H9 (cell line): ENCODE measurements around the gene TANGO6. TPM values are rescaled to one million over a fixed set of nuclear protein-coding genes. Genes with fewer than 3 reads are reported as not detected.

Experiments
- DNase-seq: peaks from one replicate; pipeline ENCODE4 v3.0.0-alpha.2; 2017
- H2AFZ ChIP-seq: one replicate; pipeline ENCODE4 v1.6.1; 2013; ENCODE audit warnings: mild to moderate bottlenecking, low read length, control low read depth, moderate library complexity
- H2AK5ac ChIP-seq: 2 replicates; pipeline ENCODE4 v1.6.1; 2013; ENCODE audit warnings: low read length, control low read depth, mixed read lengths; ENCODE audit not compliant: insufficient read length
- H2BK120ac ChIP-seq: one replicate; pipeline ENCODE4 v1.6.1; 2013; ENCODE audit warnings: low read depth, mild to moderate bottlenecking, low read length, control low read depth, inconsistent platforms; ENCODE audit not compliant: poor library complexity, severe bottlenecking
- H2BK12ac ChIP-seq: 2 replicates; pipeline ENCODE4 v1.6.1; 2013; ENCODE audit warnings: low read length, control low read depth, mixed read lengths, low read depth; ENCODE audit not compliant: insufficient read length
- H2BK15ac ChIP-seq: 2 replicates; pipeline ENCODE4 v1.6.1; 2013; ENCODE audit warnings: low read depth, low read length, control low read depth
- H2BK20ac ChIP-seq: one replicate; pipeline ENCODE4 v1.6.1; 2013; ENCODE audit warnings: low read depth, mild to moderate bottlenecking, low read length, control low read depth, inconsistent platforms; ENCODE audit not compliant: poor library complexity, severe bottlenecking
- H2BK5ac ChIP-seq: 2 replicates; pipeline ENCODE4 v1.6.1; 2013; ENCODE audit warnings: low read length, control low read depth, mixed read lengths; ENCODE audit not compliant: insufficient read length
- H3K14ac ChIP-seq: 2 replicates; pipeline ENCODE4 v1.6.1; 2013; ENCODE audit warnings: low read length, control low read depth; ENCODE audit not compliant: insufficient read depth
- H3K18ac ChIP-seq: 2 replicates; pipeline ENCODE4 v1.6.1; 2013; ENCODE audit warnings: low read depth, mild to moderate bottlenecking, mixed read lengths, low read length, control low read depth; ENCODE audit not compliant: insufficient read length
- H3K23ac ChIP-seq: 2 replicates; pipeline ENCODE4 v1.6.1; 2013; ENCODE audit warnings: low read length, control low read depth, mixed read lengths, low read depth; ENCODE audit not compliant: insufficient read length
- H3K23me2 ChIP-seq: 2 replicates; pipeline ENCODE4 v1.6.1; 2013; ENCODE audit warnings: low read depth, mild to moderate bottlenecking, mixed read lengths, low read length, control low read depth; ENCODE audit not compliant: insufficient read length, poor library complexity, severe bottlenecking
- H3K27ac ChIP-seq: 2 replicates; pipeline ENCODE4 v1.5.1; 2013; ENCODE audit warnings: low read length, control low read depth, mixed read lengths, low read depth; ENCODE audit not compliant: insufficient read length
- H3K27me3 ChIP-seq: 2 replicates; pipeline ENCODE4 v1.6.1; 2013; ENCODE audit warnings: low read length, control low read depth, inconsistent platforms; ENCODE audit not compliant: insufficient read depth
- H3K4ac ChIP-seq: 2 replicates; pipeline ENCODE4 v1.6.1; 2013; ENCODE audit warnings: low read depth, mild to moderate bottlenecking, control low read depth, inconsistent platforms, low read length, moderate library complexity
- H3K4me1 ChIP-seq: 2 replicates; pipeline ENCODE4 v1.6.1; 2013; ENCODE audit warnings: low read length, control low read depth, inconsistent platforms; ENCODE audit not compliant: insufficient read depth
- H3K4me2 ChIP-seq: 2 replicates; pipeline ENCODE4 v1.6.1; 2013; ENCODE audit warnings: low read length, control low read depth, mixed read lengths; ENCODE audit not compliant: insufficient read length, insufficient read depth
- H3K56ac ChIP-seq: 2 replicates; pipeline ENCODE4 v1.6.1; 2013; ENCODE audit warnings: low read depth, mild to moderate bottlenecking, mixed read lengths, low read length, control low read depth; ENCODE audit not compliant: insufficient read length
- H3K79me1 ChIP-seq: 2 replicates; pipeline ENCODE4 v1.6.1; 2013; ENCODE audit warnings: low read depth, mild to moderate bottlenecking, moderate library complexity, low read length, control low read depth, inconsistent platforms; ENCODE audit not compliant: insufficient read depth, poor library complexity, severe bottlenecking
- H3K79me2 ChIP-seq: 2 replicates; pipeline ENCODE4 v1.6.1; 2013; ENCODE audit warnings: low read length, control low read depth, inconsistent platforms; ENCODE audit not compliant: insufficient read depth
- H3K9ac ChIP-seq: 2 replicates; pipeline ENCODE4 v1.6.1; 2013; ENCODE audit warnings: low read length, control low read depth, mixed read lengths; ENCODE audit not compliant: insufficient read length; ENCODE audit errors: extremely low read depth
- H3K9me3 ChIP-seq: one replicate; pipeline ENCODE4 v1.6.1; 2013; ENCODE audit warnings: low read depth, low read length, inconsistent platforms; ENCODE audit not compliant: control insufficient read depth
- H3T11ph ChIP-seq: one replicate; pipeline ENCODE4 v1.6.1; 2013; ENCODE audit warnings: mild to moderate bottlenecking, low read length, control low read depth, inconsistent platforms
- H4K20me1 ChIP-seq: one replicate; pipeline ENCODE4 v1.6.1; 2013; ENCODE audit not compliant: control insufficient read depth, insufficient read length, insufficient read depth
- H4K5ac ChIP-seq: 2 replicates; pipeline ENCODE4 v1.6.1; 2013; ENCODE audit warnings: low read depth, mild to moderate bottlenecking, mixed read lengths, low read length, control low read depth; ENCODE audit not compliant: insufficient read length
- H4K8ac ChIP-seq: replicated peaks from 2 replicates; pipeline ENCODE4 v1.6.1; 2013; ENCODE audit warnings: low read length, control low read depth, mixed read lengths, low read depth; ENCODE audit not compliant: insufficient read length
- H4K91ac ChIP-seq: 2 replicates; pipeline ENCODE4 v1.6.1; 2013; ENCODE audit warnings: low read depth, mild to moderate bottlenecking, moderate library complexity, mixed read lengths, low read length, control low read depth; ENCODE audit not compliant: insufficient read length
- H3K27ac Mint-ChIP-seq, 3 experiments: 2 replicates in 2 of 3; 3 replicates in 1 of 3; pipeline ENCODE4 v1.8.0; 2020 to 2021; ENCODE audit warnings: mixed read lengths in 3 of 3, mild to moderate bottlenecking in 1 of 3, moderate library complexity in 1 of 3
- H3K27me3 Mint-ChIP-seq: 2 replicates; pipeline ENCODE4 v1.8.0; 2021; ENCODE audit warnings: low read depth, mild to moderate bottlenecking, moderate library complexity, mixed read lengths
- H3K36me3 Mint-ChIP-seq, 3 experiments: 2 replicates in 2 of 3; 3 replicates in 1 of 3; pipeline ENCODE4 v1.8.0; 2020 to 2021; ENCODE audit warnings: low read depth in 3 of 3, mixed read lengths in 3 of 3; ENCODE audit not compliant: insufficient read depth in 1 of 3
- H3K4me1 Mint-ChIP-seq, 2 experiments: 2 replicates each; pipeline ENCODE4 v1.8.0; 2020; ENCODE audit warnings: mixed read lengths in 2 of 2
- H3K4me3 Mint-ChIP-seq, 2 experiments: 2 replicates in 1 of 2; 3 replicates in 1 of 2; pipeline ENCODE4 v1.8.0; 2020 to 2021; ENCODE audit warnings: mild to moderate bottlenecking in 2 of 2, mixed read lengths in 2 of 2, moderate library complexity in 1 of 2
- H3K9me3 Mint-ChIP-seq, 2 experiments: 2 replicates in 1 of 2; 3 replicates in 1 of 2; pipeline ENCODE4 v1.8.0; 2020; ENCODE audit warnings: mild to moderate bottlenecking in 2 of 2, mixed read lengths in 2 of 2, moderate library complexity in 1 of 2
- CTCF ChIP-seq: fragments of 200-600 bp; sonication (generic); conservative IDR thresholded peaks from 3 replicates; pipeline ENCODE4 v1.8.0; 2021; ENCODE audit warnings: antibody characterized with exemption, mild to moderate bottlenecking
- WGBS: extraction: QIAGEN DNeasy Blood & Tissue Kit; methylation state at CpG from one replicate; pipeline ENCODE4 v1.1.7; 2013; ENCODE audit warnings: missing lambda C conversion rate, low lambda C conversion rate, mixed read lengths; ENCODE audit not compliant: insufficient read length; ENCODE audit errors: extremely low coverage; 5-methylcytosine and 5-hydroxymethylcytosine counted together
- total RNA-seq: library from RNA; stranded (reverse); gene quantifications from 2 replicates; pipeline ENCODE4 v1.2.1, GENCODE V29; 2021

TANGO6 gene
- total RNA-seq, 1 experiment from 2014 or later: 12.0 TPM

- Histone ChIP-seq H3K56ac (no peak overlapping the region), H3K18ac (no peak overlapping the region), H3K9ac (no peak overlapping the region), H3K4me1 (no peaks in the 10 kb centered on the region), H4K91ac (no peak overlapping the region), H4K20me1 (no peaks in the 10 kb centered on the region), H2BK120ac (no peak overlapping the region), H2BK5ac (no peak overlapping the region), H3T11ph (no peak overlapping the region), H3K23ac (no peak overlapping the region), H2BK12ac (no peak overlapping the region), H3K23me2 (no peaks in the 10 kb centered on the region), H3K4ac (no peak overlapping the region), H2BK20ac (no peak overlapping the region), H4K8ac (no peak overlapping the region), H2AK5ac (no peak overlapping the region), H3K9me3 (no peaks in the 10 kb centered on the region), H3K14ac (no peak overlapping the region), H4K5ac (no peak overlapping the region), H3K27me3 (no peaks in the 10 kb centered on the region), H3K4me2 (no peak overlapping the region), H3K79me1 (no peaks in the 10 kb centered on the region), H2AFZ (no peak overlapping the region), H3K79me2 (no peaks in the 10 kb centered on the region), H3K27ac (no peak overlapping the region), H2BK15ac (no peak overlapping the region)
- DNase-seq: no peak
- Mint-ChIP-seq H3K27ac (no peak overlapping the region), H3K4me3 (no peak overlapping the region), H3K27me3 (no peaks in the 10 kb centered on the region), H3K36me3 (no peaks in the 10 kb centered on the region), H3K4me1 (no peaks in the 10 kb centered on the region), H3K9me3 (no peaks in the 10 kb centered on the region)
- WGBS: no CpG with 5 or more reads among the region's 3 CpGs
- no peak for TF ChIP-seq CTCF
Measured at GRCh38 chr16:68889508-68890150, 46.3 kb downstream of the TANGO6 start.
